Thyroid gland (tissue), 4 donors: ENCODE data around the gene BCAS3. TPM values are rescaled to one million over a fixed set of nuclear protein-coding genes. Genes with fewer than 3 reads are reported as not detected.

Experiments used
- DNase-seq, 2 donors: peaks; one replicate each; pipeline ENCODE4 v3.0.0-alpha.2; 2019
- H3K27ac ChIP-seq, 3 donors: fragments of 200-600 bp; sonication (generic); 1 replicate in 2 of 3; 2 replicates in 1 of 3; pipeline ENCODE4 v1.5.1; 2016 to 2019; ENCODE audit warnings: mild to moderate bottlenecking in 1 of 3, moderate library complexity in 1 of 3
- H3K27me3 ChIP-seq: fragments of 200-600 bp; sonication (generic); one replicate; pipeline ENCODE4 v1.5.1; 2019
- H3K36me3 ChIP-seq, 2 donors: fragments of 200-600 bp; sonication (generic); one replicate each; pipeline ENCODE4 v1.5.1; 2016 to 2019
- H3K4me1 ChIP-seq, 2 donors: fragments of 200-600 bp; sonication (generic); one replicate each; pipeline ENCODE4 v1.5.1; 2017 to 2019
- H3K4me3 ChIP-seq, 3 donors: fragments of 200-600 bp; sonication (generic); replicated peaks in 1 of 3; 1 replicate in 2 of 3; 2 replicates in 1 of 3; pipeline ENCODE4 v1.5.1; 2016; ENCODE audit warnings: mild to moderate bottlenecking in 1 of 3
- H3K9me3 ChIP-seq: fragments of 200-600 bp; sonication (generic); one replicate; pipeline ENCODE4 v1.5.1; 2017
- POLR2A ChIP-seq, 2 donors: fragments of 450-650 bp; IDR thresholded peaks; one replicate each; pipeline ENCODE4 v1.6.1; 2017; ENCODE audit warnings: antibody characterized with exemption in 2 of 2, mild to moderate bottlenecking in 2 of 2, moderate library complexity in 1 of 2
- WGBS, 2 donors: methylation state at CpG; one replicate each; pipeline ENCODE4 v1.1.5; 2017; 5-methylcytosine and 5-hydroxymethylcytosine counted together
- intact Hi-C: fragments of 100-400 bp; cut with DNase I; formaldehyde crosslinking; loops from one replicate; pipeline ENCODE4 v1.15.1; 2023
- total RNA-seq, 4 donors: library from RNA; depleted of rRNA; stranded (reverse); fragments of >200 nt; gene quantifications; one replicate each; pipeline ENCODE4 v1.2.3, GENCODE V29; 2016
- TF ChIP-seq, protein P1 (sequence below), 6 experiments: fragments of 200-600 bp in 3 of 6; fragments of 450-650 bp in 3 of 6; sonication (generic) in 3 of 6; IDR thresholded peaks; one replicate each; pipeline ENCODE4 v1.5.1; 2016 to 2019; ENCODE audit warnings: antibody characterized with exemption in 6 of 6, mild to moderate bottlenecking in 2 of 6, inconsistent platforms in 1 of 6, moderate library complexity in 1 of 6

Gene BCAS3
- total RNA-seq, 4 donors from 2014 or later: 41.8 to 78.7 (median 51.6) TPM

DNA sequence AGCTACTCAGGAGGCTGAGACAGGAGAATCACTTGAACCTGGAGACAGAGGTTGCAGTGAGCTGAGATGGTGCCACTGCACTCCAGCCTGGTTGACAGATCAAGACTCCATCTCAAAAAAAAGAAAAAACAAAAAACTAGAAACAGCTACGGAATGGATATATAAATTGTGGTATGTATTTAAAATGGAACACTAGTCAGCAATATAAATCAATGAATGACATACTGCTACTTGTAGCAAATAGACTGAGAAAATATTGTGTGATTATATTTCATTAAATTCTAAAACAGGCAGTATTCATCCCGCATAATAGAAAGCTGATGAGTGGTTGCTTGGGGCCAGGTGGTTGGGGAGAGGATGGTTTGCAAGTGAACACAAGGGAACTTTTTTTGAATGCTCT, 261.7 kb downstream of the BCAS3 start:
- DNase-seq: no peak
- intact Hi-C loops: no loop called here
- WGBS, 2 donors: 98 to 100% methylated on average over 2 of the region's 2 CpGs

DNA sequence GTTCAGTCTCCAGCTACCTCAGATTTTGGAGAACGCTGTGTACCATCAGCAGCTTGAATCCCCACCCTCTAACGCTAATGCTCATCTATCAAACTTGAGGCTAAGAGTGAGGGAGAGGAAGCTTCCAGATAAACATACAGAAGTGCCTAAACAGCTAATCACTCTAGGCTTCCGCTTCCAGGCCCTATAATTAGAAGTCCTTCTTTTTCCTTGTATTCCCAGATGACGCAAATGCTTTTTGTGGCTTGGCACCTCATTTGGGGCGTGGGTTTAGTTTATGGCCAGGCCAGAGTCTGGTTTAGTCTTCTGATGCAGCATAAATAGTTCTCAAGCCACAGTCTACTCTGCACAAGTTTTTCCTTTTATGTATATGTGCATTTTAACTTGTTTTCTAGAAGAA, 263.4 kb downstream of the BCAS3 start:
- peak overlapping the region; percentile 3 to 56 (median 50) for H3K27ac ChIP-seq
- peak in 1 of 2 donors; percentile 9 for DNase-seq
- 65 to 66% methylated on average over 5 of the region's 5 CpGs for WGBS, 2 donors

More for the DNA sequence above, 261.7 kb downstream of the BCAS3 start:
- TF ChIP-seq, protein P1, sequence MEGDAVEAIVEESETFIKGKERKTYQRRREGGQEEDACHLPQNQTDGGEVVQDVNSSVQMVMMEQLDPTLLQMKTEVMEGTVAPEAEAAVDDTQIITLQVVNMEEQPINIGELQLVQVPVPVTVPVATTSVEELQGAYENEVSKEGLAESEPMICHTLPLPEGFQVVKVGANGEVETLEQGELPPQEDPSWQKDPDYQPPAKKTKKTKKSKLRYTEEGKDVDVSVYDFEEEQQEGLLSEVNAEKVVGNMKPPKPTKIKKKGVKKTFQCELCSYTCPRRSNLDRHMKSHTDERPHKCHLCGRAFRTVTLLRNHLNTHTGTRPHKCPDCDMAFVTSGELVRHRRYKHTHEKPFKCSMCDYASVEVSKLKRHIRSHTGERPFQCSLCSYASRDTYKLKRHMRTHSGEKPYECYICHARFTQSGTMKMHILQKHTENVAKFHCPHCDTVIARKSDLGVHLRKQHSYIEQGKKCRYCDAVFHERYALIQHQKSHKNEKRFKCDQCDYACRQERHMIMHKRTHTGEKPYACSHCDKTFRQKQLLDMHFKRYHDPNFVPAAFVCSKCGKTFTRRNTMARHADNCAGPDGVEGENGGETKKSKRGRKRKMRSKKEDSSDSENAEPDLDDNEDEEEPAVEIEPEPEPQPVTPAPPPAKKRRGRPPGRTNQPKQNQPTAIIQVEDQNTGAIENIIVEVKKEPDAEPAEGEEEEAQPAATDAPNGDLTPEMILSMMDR (IDR thresholded peaks at IDR 0.05): no peak
- no peak for TF ChIP-seq POLR2A (IDR thresholded peaks at IDR 0.05)
- Histone ChIP-seq H3K36me3 (no peaks in the 10 kb centered on the region), H3K27me3 (no peaks in the 10 kb centered on the region), H3K27ac (no peak overlapping the region), H3K4me1 (no peaks in the 10 kb centered on the region), H3K9me3 (no peaks in the 10 kb centered on the region), H3K4me3 (no peak overlapping the region)

DNA sequence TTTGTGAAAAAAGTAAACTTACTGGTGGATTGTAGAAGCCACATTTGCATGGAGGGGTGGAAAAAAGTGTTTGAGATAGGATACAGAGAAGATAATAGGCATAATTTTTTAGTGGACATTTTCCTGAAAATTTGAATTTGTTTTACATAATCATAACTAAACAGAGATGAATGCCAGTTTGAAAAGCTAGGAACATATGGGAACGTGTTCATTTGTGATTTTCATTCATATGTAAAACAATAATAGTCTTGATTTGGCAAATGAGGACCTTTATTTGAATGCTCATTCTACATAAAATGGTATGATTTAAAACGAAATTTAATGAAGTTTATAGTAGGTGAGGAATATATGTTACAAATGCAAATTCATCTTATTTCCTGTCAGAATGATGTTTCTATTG, 263.9 kb downstream of the BCAS3 start:
- Histone ChIP-seq H3K4me1 (no peaks in the 10 kb centered on the region), H3K27me3 (no peaks in the 10 kb centered on the region), H3K4me3 (no peak overlapping the region), H3K36me3 (no peaks in the 10 kb centered on the region), H3K27ac (peak overlapping the region in 2 of 3 donors; percentile 32 to 50), H3K9me3 (no peaks in the 10 kb centered on the region)
- no peak for DNase-seq
- intact Hi-C loops: no loop called here
- 71 to 72% methylated on average over 2 of the region's 2 CpGs for WGBS, 2 donors
- TF ChIP-seq, protein P1 (IDR thresholded peaks at IDR 0.05): no peak
- TF ChIP-seq POLR2A (IDR thresholded peaks at IDR 0.05): no peak

More for the DNA sequence above, 263.4 kb downstream of the BCAS3 start:
- TF ChIP-seq, protein P1 (IDR thresholded peaks at IDR 0.05): no peak
- TF ChIP-seq POLR2A (IDR thresholded peaks at IDR 0.05): no peak
- H3K36me3 ChIP-seq: no peaks in the 10 kb centered on the region
- intact Hi-C loops: no loop called here
- no peaks in the 10 kb centered on the region for H3K9me3 ChIP-seq
- H3K4me3 ChIP-seq: no peak overlapping the region
- no peaks in the 10 kb centered on the region for H3K27me3 ChIP-seq
- H3K4me1 ChIP-seq: no peaks in the 10 kb centered on the region

DNA sequence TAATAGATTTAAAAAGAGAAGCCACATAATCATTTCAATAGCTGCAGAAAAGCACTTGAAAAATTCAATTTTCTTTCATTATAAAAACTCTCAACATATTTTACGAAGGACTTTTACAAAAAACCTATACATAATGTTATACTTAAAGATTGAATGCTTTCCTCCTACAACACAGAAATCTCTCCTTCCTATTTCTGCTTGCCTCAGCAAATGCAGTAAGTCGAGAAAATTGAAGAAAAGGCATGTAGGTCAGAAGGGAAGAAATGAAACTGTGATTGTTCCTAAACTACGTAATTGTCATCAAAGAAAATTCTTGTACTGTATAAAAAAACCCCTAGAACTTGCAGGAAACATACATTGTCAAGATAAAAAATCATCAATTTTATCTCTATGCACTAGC, 267.1 kb downstream of the BCAS3 start:
- Histone ChIP-seq H3K9me3 (no peaks in the 10 kb centered on the region), H3K27me3 (no peaks in the 10 kb centered on the region), H3K36me3 (no peaks in the 10 kb centered on the region), H3K4me3 (no peak overlapping the region), H3K4me1 (no peaks in the 10 kb centered on the region), H3K27ac (no peak overlapping the region)
- TF ChIP-seq POLR2A (IDR thresholded peaks at IDR 0.05): no peak
- TF ChIP-seq, protein P1 (IDR thresholded peaks at IDR 0.05): no peak
- 95 to 97% methylated on average over 3 of the region's 3 CpGs for WGBS, 2 donors
- intact Hi-C loops: no loop called here
- DNase-seq: no peak

DNA sequence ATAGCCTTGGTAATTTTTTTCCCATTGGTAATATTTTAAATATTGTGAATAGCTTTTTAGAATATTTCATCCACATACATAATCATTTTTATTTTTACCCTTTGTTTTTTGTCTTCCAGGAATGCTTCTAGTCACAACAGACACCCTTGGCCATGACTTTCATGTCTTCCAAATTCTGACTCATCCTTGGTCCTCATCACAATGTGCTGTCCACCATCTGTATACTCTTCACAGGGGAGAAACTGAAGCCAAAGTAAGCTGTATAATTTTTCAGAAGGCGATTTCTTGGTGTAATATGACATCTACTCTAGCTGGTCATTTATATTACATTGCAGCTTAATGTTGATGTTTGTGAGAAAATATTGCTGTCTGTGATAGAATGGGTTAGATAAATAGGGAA, 269.4 kb downstream of the BCAS3 start:
- no peak overlapping the region for H3K4me3 ChIP-seq
- WGBS, 2 donors: 78 to 88% methylated on average over 1 of the region's 1 CpG
- no peak overlapping the region for H3K27ac ChIP-seq
- no peak for TF ChIP-seq POLR2A (IDR thresholded peaks at IDR 0.05)
- TF ChIP-seq, protein P1 (IDR thresholded peaks at IDR 0.05): no peak
- no peaks in the 10 kb centered on the region for H3K27me3 ChIP-seq
- intact Hi-C loops: no loop called here
- DNase-seq: no peak
- H3K36me3 ChIP-seq: no peaks in the 10 kb centered on the region
- H3K4me1 ChIP-seq: no peaks in the 10 kb centered on the region
- no peaks in the 10 kb centered on the region for H3K9me3 ChIP-seq
